Endothelial cell of umbilical vein (primary cell): ENCODE data around the gene MKNK1.

Experiments used
- CTCF ChIP-seq, 2 donors: IDR thresholded peaks; 1 replicate in 1 of 2; 2 replicates in 1 of 2; pipeline ENCODE4 v1.5.1; 2011; ENCODE audit warnings: low read length in 2 of 2, mild to moderate bottlenecking in 2 of 2, moderate library complexity in 2 of 2, control low read depth in 1 of 2, inconsistent platforms in 1 of 2, low read depth in 1 of 2; ENCODE audit not compliant: insufficient read depth in 1 of 2; ENCODE audit errors: extremely low read depth in 1 of 2
- FOS ChIP-seq: IDR thresholded peaks from 2 replicates; pipeline ENCODE4 v1.6.1; 2011; ENCODE audit warnings: mild to moderate bottlenecking, low read length, moderate library complexity, borderline replicate concordance; ENCODE audit not compliant: insufficient read depth
- GATA2 ChIP-seq: IDR thresholded peaks from 2 replicates; pipeline ENCODE4 v1.7.0; 2011; ENCODE audit warnings: low read depth, mild to moderate bottlenecking, moderate library complexity, mixed read lengths, low read length; ENCODE audit not compliant: insufficient read length, insufficient read depth
- POLR2A ChIP-seq: IDR thresholded peaks from 2 replicates; pipeline ENCODE4 v1.6.1; 2012; ENCODE audit warnings: low read depth, mild to moderate bottlenecking, control low read depth, low read length
- POLR2AphosphoS5 ChIP-seq: IDR thresholded peaks from 2 replicates; pipeline ENCODE4 v1.6.1; 2012; ENCODE audit warnings: low read depth, mild to moderate bottlenecking, control low read depth, low read length, moderate library complexity; ENCODE audit not compliant: insufficient read depth
- TF ChIP-seq, protein P1 (sequence below): IDR thresholded peaks from 2 replicates; pipeline ENCODE4 v1.6.1; 2011; ENCODE audit not compliant: insufficient read depth, insufficient read length

DNA sequence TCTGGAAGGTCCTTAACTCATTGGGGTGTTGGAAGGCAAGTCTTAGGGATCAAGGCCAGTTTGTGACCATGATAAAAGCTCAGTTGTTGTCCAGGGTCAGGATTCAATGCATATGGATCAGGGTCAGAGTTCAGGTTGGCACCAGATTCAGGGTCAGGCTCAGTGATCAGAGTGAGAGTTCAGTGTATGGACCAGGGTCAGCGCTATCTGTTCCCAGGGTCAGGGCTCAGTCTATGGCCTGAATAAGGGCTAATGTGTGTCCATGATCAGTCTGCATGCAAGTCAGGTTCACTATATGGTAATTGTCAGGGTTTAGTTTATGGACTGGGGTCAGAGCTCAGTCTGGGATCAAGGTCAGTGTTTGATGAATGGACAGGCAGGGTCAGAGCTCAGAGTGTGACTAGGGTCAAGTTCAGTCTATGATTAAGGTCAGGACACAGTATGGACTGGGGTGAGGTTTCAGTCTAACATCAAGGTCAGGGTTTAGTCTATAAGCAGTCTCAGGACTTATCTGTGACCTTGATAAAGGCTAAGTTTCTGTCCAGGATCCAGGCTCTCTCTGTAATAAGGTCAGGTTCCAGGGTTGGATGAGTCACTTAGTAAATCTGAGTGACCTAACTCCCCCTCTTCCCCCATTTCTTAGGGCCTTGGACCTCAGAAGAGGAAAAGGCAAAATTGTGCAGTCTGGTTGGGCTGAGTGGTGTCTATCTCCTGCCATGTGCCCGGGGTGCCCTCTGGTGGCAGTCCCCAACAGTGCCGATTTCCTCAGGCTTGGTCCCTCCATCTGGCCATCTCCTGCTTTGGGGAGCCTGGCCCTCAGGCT, 76.4 kb downstream of the MKNK1 start:
- TF ChIP-seq CTCF (IDR thresholded peaks at IDR 0.05; ENCODE audit: extremely low read depth in 1 of 2, insufficient read depth in 1 of 2, low read depth in 1 of 2, low read length in 2 of 2), result peak; percentile 90 to 95
- no peak for TF ChIP-seq POLR2AphosphoS5
- TF ChIP-seq GATA2, result no peak
- TF ChIP-seq, protein P1, sequence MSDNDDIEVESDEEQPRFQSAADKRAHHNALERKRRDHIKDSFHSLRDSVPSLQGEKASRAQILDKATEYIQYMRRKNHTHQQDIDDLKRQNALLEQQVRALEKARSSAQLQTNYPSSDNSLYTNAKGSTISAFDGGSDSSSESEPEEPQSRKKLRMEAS, result peak; percentile 32
- no peak for TF ChIP-seq POLR2A
- no peak for TF ChIP-seq FOS
